Suprapubic skin (tissue), 4 donors: ENCODE measurements around the gene SMARCA2. TPM values are rescaled to one million over a fixed set of nuclear protein-coding genes. Genes with fewer than 3 reads are reported as not detected.
A peak's percentile ranks its signal among the peaks of the same experiment; 100 is the strongest.

Source experiments
- DNase-seq, 2 donors: peaks; one replicate each; pipeline ENCODE4 v3.0.0-alpha.2; 2019; ENCODE audit warnings: low spot score in 2 of 2
- H3K27ac ChIP-seq: fragments of 200-600 bp; sonication (generic); one replicate; pipeline ENCODE4 v1.5.1; 2019
- H3K27me3 ChIP-seq: fragments of 200-600 bp; sonication (generic); one replicate; pipeline ENCODE4 v1.5.1; 2019
- H3K36me3 ChIP-seq: fragments of 200-600 bp; sonication (generic); one replicate; pipeline ENCODE4 v1.5.1; 2019
- H3K4me1 ChIP-seq: fragments of 200-600 bp; sonication (generic); one replicate; pipeline ENCODE4 v1.5.1; 2019
- H3K4me3 ChIP-seq: fragments of 200-600 bp; sonication (generic); one replicate; pipeline ENCODE4 v1.5.1; 2019; ENCODE audit warnings: mild to moderate bottlenecking
- H3K9me3 ChIP-seq: fragments of 200-600 bp; sonication (generic); one replicate; pipeline ENCODE4 v1.5.1; 2019
- EP300 ChIP-seq: sonication (generic); formaldehyde crosslinking; IDR thresholded peaks from one replicate; pipeline ENCODE4 v1.6.1; 2017; ENCODE audit warnings: antibody characterized with exemption
- POLR2A ChIP-seq, 2 donors: fragments of 450-650 bp; IDR thresholded peaks; one replicate each; pipeline ENCODE4 v1.6.1; 2017; ENCODE audit warnings: antibody characterized with exemption in 2 of 2, mild to moderate bottlenecking in 2 of 2, moderate library complexity in 2 of 2
- POLR2AphosphoS5 ChIP-seq, 3 donors: sonication (generic); formaldehyde crosslinking; IDR thresholded peaks; one replicate each; pipeline ENCODE4 v1.6.1; 2017; ENCODE audit warnings: antibody characterized with exemption in 3 of 3
- WGBS: methylation state at CpG from one replicate; pipeline ENCODE4 v1.1.5; 2018; 5-methylcytosine and 5-hydroxymethylcytosine counted together
- total RNA-seq, 4 donors: library from RNA; depleted of rRNA; stranded (reverse); fragments of >200 nt; gene quantifications; one replicate each; pipeline ENCODE4 v1.1.0, GENCODE V29; 2016
- TF ChIP-seq, protein P1 (sequence below), 2 donors: fragments of 200-600 bp in 1 of 2; fragments of 450-650 bp in 1 of 2; sonication (generic) in 1 of 2; IDR thresholded peaks; one replicate each; pipeline ENCODE4 v1.5.1; 2016 to 2019; ENCODE audit warnings: antibody characterized with exemption in 2 of 2, mild to moderate bottlenecking in 1 of 2, moderate library complexity in 1 of 2

Gene SMARCA2
- total RNA-seq, 4 donors from 2014 or later, result 88.9 to 236 (median 140) TPM

DNA sequence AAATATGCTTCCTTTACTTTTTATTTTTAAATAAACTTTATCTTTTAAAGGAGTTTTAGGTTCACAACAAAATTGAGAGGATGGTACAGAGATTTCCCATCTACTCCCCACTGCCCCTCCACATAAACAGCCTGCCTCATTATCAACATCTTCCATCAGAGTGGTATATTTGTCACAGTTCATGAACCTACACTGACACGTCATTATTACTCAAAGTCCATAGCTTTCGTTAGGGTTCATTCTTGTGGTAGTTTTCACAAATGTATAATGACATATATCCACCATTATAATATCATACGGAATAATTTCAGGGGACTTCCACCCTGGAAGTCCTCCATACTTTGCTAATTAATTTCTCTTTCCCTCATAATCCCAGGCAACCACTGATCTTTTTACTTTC, 204.9 kb downstream of the SMARCA2 start:
- Histone ChIP-seq H3K27ac (no peak overlapping the region), H3K4me3 (no peak overlapping the region), H3K36me3 (no peaks in the 10 kb centered on the region), H3K27me3 (no peaks in the 10 kb centered on the region), H3K9me3 (no peaks in the 10 kb centered on the region), H3K4me1 (no peaks in the 10 kb centered on the region)
- DNase-seq, result no peak
- no peak for TF ChIP-seq POLR2AphosphoS5 (IDR thresholded peaks at IDR 0.05)
- 71% methylated on average over 3 of the region's 3 CpGs for WGBS

DNA sequence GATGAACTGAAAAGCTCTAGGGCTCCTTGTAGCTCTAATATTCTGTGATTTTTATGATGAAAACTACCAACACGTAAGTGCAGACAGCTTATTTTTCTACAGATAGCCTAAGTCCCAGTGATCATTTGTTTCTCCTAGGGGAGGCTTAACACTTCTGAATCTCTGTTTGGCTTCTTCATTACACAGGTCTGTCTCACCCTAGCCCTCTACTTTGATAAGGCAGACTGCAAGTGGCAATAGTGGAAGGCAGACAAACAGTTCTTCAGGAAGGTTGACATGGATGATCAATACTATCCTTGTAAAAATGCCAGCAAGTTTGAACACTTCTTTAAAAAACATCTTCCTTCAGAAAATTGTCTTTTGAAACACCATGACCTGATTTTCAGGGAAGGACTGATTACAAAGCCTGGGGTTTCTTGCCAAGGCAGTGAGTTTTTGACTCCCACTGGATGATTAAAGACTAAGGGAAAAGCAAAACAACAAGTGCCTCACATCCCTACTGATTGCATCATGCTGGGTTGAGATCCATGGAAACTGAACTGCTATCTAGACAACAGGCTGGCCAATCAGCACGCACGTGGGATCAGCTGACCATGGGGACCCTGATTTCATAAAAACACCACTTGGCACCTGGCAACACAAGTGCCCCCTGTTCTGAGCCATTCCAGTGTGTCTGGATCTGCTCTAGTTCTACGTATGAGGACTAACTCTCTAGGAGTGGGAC, 212.2 kb downstream of the SMARCA2 start:
- Histone ChIP-seq H3K4me3 (no peak overlapping the region), H3K9me3 (no peaks in the 10 kb centered on the region), H3K36me3 (no peaks in the 10 kb centered on the region), H3K27me3 (no peaks in the 10 kb centered on the region), H3K4me1 (no peaks in the 10 kb centered on the region), H3K27ac (no peak overlapping the region)
- DNase-seq, result no peak
- TF ChIP-seq, protein P1, sequence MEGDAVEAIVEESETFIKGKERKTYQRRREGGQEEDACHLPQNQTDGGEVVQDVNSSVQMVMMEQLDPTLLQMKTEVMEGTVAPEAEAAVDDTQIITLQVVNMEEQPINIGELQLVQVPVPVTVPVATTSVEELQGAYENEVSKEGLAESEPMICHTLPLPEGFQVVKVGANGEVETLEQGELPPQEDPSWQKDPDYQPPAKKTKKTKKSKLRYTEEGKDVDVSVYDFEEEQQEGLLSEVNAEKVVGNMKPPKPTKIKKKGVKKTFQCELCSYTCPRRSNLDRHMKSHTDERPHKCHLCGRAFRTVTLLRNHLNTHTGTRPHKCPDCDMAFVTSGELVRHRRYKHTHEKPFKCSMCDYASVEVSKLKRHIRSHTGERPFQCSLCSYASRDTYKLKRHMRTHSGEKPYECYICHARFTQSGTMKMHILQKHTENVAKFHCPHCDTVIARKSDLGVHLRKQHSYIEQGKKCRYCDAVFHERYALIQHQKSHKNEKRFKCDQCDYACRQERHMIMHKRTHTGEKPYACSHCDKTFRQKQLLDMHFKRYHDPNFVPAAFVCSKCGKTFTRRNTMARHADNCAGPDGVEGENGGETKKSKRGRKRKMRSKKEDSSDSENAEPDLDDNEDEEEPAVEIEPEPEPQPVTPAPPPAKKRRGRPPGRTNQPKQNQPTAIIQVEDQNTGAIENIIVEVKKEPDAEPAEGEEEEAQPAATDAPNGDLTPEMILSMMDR (IDR thresholded peaks at IDR 0.05), result no peak
- no peak for TF ChIP-seq POLR2AphosphoS5 (IDR thresholded peaks at IDR 0.05)
- no peak for TF ChIP-seq EP300
- no peak for TF ChIP-seq POLR2A (IDR thresholded peaks at IDR 0.05)
- WGBS, result 88% methylated on average over 4 of the region's 4 CpGs

DNA sequence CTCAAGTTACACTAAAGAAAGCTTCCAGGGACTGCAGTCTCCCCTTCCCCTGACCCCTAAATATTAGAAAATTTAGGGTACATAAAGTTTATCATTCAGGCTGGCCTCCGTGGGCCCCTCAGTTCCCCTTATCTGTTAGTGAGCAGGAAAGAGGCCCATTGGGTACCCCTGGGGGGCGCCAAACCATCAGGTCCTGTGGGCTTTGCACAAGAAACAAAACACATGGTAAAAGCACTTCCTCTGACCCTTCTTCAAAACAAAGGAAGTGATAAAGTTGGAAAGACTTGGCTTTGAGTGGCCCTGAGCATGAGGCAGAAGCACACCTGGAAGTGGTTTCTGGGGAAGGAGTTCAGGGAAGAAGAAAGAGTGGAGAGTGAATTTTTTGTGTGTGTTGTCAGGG, 213.0 kb downstream of the SMARCA2 start:
- H3K4me1 ChIP-seq, result no peaks in the 10 kb centered on the region
- no peak overlapping the region for H3K27ac ChIP-seq
- no peak overlapping the region for H3K4me3 ChIP-seq
- no peaks in the 10 kb centered on the region for H3K9me3 ChIP-seq
- no peak for DNase-seq
- WGBS, result 66% methylated on average over 2 of the region's 2 CpGs
- H3K27me3 ChIP-seq, result no peaks in the 10 kb centered on the region
- TF ChIP-seq POLR2A (IDR thresholded peaks at IDR 0.05) (no peak), EP300 (no peak)
- TF ChIP-seq, protein P1 (IDR thresholded peaks at IDR 0.05), result no peak
- H3K36me3 ChIP-seq, result no peaks in the 10 kb centered on the region

DNA sequence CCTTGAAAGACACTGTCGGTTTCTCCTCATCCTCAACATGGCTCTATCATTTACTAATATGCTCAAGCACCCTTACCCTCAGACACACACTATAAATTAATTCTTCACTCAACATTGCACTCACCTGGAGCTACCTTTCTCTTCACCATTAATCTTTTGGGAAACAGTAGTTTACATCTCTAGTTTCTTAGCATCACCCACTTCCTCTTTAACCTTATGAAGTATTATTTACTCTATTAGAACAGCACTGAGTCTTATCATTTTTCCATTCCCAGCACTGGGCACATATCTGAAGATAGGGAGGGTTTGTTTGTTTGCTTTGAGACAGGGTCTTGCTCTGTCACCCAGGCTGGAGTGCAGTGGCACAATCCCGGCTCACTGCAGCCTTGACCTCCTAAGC, 213.5 kb downstream of the SMARCA2 start:
- no peaks in the 10 kb centered on the region for H3K9me3 ChIP-seq
- no peaks in the 10 kb centered on the region for H3K27me3 ChIP-seq
- peak overlapping the region; percentile 0 for H3K27ac ChIP-seq
- H3K4me3 ChIP-seq, result no peak overlapping the region
- no peak for DNase-seq
- no peaks in the 10 kb centered on the region for H3K36me3 ChIP-seq
- H3K4me1 ChIP-seq, result no peaks in the 10 kb centered on the region
- 82% methylated on average over 2 of the region's 2 CpGs for WGBS
- TF ChIP-seq, protein P1 (IDR thresholded peaks at IDR 0.05), result no peak
- TF ChIP-seq POLR2AphosphoS5 (IDR thresholded peaks at IDR 0.05) (no peak), POLR2A (IDR thresholded peaks at IDR 0.05) (no peak), EP300 (no peak)

DNA sequence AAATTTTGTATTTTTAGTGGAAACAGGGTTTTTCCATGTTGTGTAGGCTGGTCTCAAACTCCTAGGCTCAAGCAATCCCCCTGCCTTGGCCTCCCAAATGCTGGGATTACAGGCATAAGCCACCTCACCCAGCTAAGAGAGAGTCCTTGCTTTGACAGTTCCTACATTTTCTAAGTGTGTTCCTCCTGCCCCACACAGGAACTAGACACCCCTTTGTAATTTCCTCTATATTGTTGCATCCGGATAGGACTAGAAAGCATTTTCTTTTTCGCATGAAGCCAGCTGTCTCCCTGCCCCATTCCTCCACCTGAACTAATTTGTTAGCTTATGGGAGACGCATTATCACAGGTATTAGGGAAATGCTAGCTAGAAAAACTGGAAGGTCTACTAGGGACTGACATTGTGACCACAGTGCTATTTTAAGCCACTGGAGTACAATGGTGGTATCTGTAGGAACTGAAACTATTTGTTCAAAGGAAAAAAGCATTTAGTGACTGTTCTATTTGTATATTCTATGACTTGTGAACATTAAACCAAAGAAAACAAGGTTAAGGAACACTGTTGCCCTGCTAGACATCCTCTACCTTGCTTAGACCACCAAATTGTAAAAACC, 214.1 kb downstream of the SMARCA2 start:
- DNase-seq, result no peak
- H3K4me3 ChIP-seq, result no peak overlapping the region
- peak overlapping the region; percentile 0 for H3K27ac ChIP-seq
- no peaks in the 10 kb centered on the region for H3K27me3 ChIP-seq
- no peaks in the 10 kb centered on the region for H3K36me3 ChIP-seq
- H3K4me1 ChIP-seq, result no peaks in the 10 kb centered on the region
- WGBS, result 84% methylated on average over 3 of the region's 3 CpGs
- TF ChIP-seq, protein P1 (IDR thresholded peaks at IDR 0.05), result no peak
- TF ChIP-seq POLR2AphosphoS5 (IDR thresholded peaks at IDR 0.05), result no peak
- TF ChIP-seq POLR2A (IDR thresholded peaks at IDR 0.05), result no peak
- TF ChIP-seq EP300, result no peak
- no peaks in the 10 kb centered on the region for H3K9me3 ChIP-seq
